ENCODE data around the gene FBF1. TPM values are rescaled to one million over a fixed set of nuclear protein-coding genes. Genes with fewer than 3 reads are reported as not detected.

Gene FBF1
- total and polyA plus RNA-seq, 2 experiments from 2014 or later, result 11.8 to 13.8 TPM

DNA sequence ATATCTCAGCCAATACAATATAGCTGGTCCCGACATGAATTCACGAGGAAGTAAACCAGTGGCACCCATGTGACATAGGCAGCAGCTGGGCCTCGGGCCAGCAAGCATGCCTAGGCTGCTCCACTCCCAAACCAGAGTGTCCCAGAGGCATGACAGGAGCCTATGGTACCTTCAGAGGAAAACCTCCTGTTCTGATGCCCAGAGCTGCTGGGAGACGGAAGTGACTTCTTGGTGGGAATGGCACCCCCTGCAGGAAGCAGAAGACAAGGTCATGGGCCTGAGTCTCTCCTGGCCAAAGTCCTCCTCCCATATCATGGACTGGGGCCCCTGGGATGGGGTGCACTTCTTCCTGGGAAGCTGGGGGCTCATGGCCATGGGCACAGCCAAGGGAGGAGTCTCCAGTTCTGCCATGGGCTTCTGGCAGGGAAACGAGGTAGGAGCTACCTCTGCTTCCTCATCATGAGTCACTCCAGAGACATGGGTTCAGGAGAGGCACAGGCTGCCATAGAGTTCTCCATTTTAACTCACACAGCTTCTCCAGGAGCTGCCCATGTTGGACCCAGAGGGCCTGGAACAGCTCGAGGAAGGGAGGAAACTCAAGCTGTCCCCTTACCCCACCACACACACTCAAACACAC, 13.4 kb downstream of the FBF1 start:
- TF ChIP-seq, protein P1, sequence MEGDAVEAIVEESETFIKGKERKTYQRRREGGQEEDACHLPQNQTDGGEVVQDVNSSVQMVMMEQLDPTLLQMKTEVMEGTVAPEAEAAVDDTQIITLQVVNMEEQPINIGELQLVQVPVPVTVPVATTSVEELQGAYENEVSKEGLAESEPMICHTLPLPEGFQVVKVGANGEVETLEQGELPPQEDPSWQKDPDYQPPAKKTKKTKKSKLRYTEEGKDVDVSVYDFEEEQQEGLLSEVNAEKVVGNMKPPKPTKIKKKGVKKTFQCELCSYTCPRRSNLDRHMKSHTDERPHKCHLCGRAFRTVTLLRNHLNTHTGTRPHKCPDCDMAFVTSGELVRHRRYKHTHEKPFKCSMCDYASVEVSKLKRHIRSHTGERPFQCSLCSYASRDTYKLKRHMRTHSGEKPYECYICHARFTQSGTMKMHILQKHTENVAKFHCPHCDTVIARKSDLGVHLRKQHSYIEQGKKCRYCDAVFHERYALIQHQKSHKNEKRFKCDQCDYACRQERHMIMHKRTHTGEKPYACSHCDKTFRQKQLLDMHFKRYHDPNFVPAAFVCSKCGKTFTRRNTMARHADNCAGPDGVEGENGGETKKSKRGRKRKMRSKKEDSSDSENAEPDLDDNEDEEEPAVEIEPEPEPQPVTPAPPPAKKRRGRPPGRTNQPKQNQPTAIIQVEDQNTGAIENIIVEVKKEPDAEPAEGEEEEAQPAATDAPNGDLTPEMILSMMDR (IDR thresholded peaks at IDR 0.05; ENCODE audit: low read depth, low read length), result peak; percentile 16
- peak; percentile 25 to 57 for DNase-seq (ENCODE audit: low read depth in 1 of 2, low spot score in 1 of 2)
- Histone ChIP-seq H3K27ac (no peak overlapping the region), H3K27me3 (no peaks in the 10 kb centered on the region), H3K36me3 (no peaks in the 10 kb centered on the region), H3K9me3 (ENCODE audit: low read depth) (no peaks in the 10 kb centered on the region), H3K4me1 (ENCODE audit: low read depth) (peaks cover 9% of the 10 kb centered on the region), H3K4me3 (no peak overlapping the region)

DNA sequence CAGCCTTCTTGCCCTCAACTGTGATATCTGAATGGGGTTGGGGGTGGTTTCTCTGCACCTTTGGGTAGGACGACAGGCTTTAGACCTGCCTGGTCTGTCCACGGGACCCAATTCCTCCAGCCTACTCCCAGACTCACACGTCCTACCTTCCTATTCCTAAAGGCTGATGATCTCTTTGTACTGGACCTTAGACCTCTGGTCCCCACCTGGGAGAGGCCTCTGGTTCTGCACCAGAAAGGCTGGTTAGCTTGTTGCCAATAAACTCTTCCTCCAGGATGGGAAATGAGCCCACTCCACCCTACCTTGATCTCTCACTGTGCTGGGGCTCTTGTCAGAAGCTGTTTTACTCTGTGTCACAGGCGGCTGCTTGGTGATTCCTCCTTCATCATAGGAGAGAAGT, 14.4 kb downstream of the FBF1 start:
- H3K27me3 ChIP-seq, result no peaks in the 10 kb centered on the region
- TF ChIP-seq, protein P1 (IDR thresholded peaks at IDR 0.05; ENCODE audit: low read depth, low read length), result no peak
- no peak for DNase-seq (ENCODE audit: low read depth in 1 of 2, low spot score in 1 of 2)

GRCh38 chr17:75925912-75926311, 14.9 kb downstream of the FBF1 start:
- H3K36me3 ChIP-seq, result no peaks in the 10 kb centered on the region
- TF ChIP-seq, protein P1 (IDR thresholded peaks at IDR 0.05; ENCODE audit: low read depth, low read length), result no peak
- no peak for DNase-seq (ENCODE audit: low read depth in 1 of 2, low spot score in 1 of 2)
- H3K4me3 ChIP-seq, result no peak overlapping the region
- H3K9me3 ChIP-seq (ENCODE audit: low read depth), result no peaks in the 10 kb centered on the region
- peaks cover 12% of the 10 kb centered on the region for H3K4me1 ChIP-seq (ENCODE audit: low read depth)
- no peak overlapping the region for H3K27ac ChIP-seq
- no peaks in the 10 kb centered on the region for H3K27me3 ChIP-seq

More for the DNA sequence above, 14.4 kb downstream of the FBF1 start:
- Histone ChIP-seq H3K36me3 (no peaks in the 10 kb centered on the region), H3K9me3 (ENCODE audit: low read depth) (no peaks in the 10 kb centered on the region), H3K27ac (no peak overlapping the region), H3K4me3 (no peak overlapping the region), H3K4me1 (ENCODE audit: low read depth) (peaks cover 12% of the 10 kb centered on the region)

GRCh38 chr17:75925103-75925502, 15.7 kb downstream of the FBF1 start:
- no peak overlapping the region for H3K27ac ChIP-seq
- H3K27me3 ChIP-seq, result no peaks in the 10 kb centered on the region
- no peak overlapping the region for H3K4me3 ChIP-seq
- H3K4me1 ChIP-seq (ENCODE audit: low read depth), result peaks cover 12% of the 10 kb centered on the region
- no peak for DNase-seq (ENCODE audit: low read depth in 1 of 2, low spot score in 1 of 2)
- no peaks in the 10 kb centered on the region for H3K36me3 ChIP-seq
- no peaks in the 10 kb centered on the region for H3K9me3 ChIP-seq (ENCODE audit: low read depth)
- TF ChIP-seq, protein P1 (IDR thresholded peaks at IDR 0.05; ENCODE audit: low read depth, low read length), result no peak

- Histone ChIP-seq H3K4me1 (ENCODE audit: low read depth) (peaks cover 12% of the 10 kb centered on the region), H3K4me3 (no peak overlapping the region), H3K9me3 (ENCODE audit: low read depth) (no peaks in the 10 kb centered on the region), H3K27ac (peak overlapping the region; percentile 69), H3K27me3 (no peaks in the 10 kb centered on the region), H3K36me3 (no peaks in the 10 kb centered on the region)
- TF ChIP-seq, protein P1 (IDR thresholded peaks at IDR 0.05; ENCODE audit: low read depth, low read length), result no peak
- DNase-seq (ENCODE audit: low read depth in 1 of 2, low spot score in 1 of 2), result no peak
These were observed 17.6 kb downstream of the FBF1 start for GRCh38 chr17:75922963-75923874.
